Left hindlimb (tissue), 1 donor: ENCODE measurements around the gene SENP6.

ENCODE experiments used
- DNase-seq: peaks from one replicate; pipeline ENCODE4 v3.0.0-alpha.2; 2018

The SENP6 gene

GRCh38 chr6:75751443-75751842, 149.8 kb downstream of the SENP6 start:
- DNase-seq: no peak

- no peak for DNase-seq
Observed at GRCh38 chr6:75752365-75752764, 150.7 kb downstream of the SENP6 start.

GRCh38 chr6:75755704-75756103, 154.0 kb downstream of the SENP6 start:
- DNase-seq: no peak

- DNase-seq: no peak
Observed at GRCh38 chr6:75757295-75757694, 155.6 kb downstream of the SENP6 start.

GRCh38 chr6:75758061-75758460, 156.4 kb downstream of the SENP6 start:
- no peak for DNase-seq

- no peak for DNase-seq
Observed at GRCh38 chr6:75759207-75759606, 157.5 kb downstream of the SENP6 start.

- no peak for DNase-seq
Observed at GRCh38 chr6:75760320-75760719, 158.6 kb downstream of the SENP6 start.

- no peak for DNase-seq
Observed at GRCh38 chr6:75761489-75761888, 159.8 kb downstream of the SENP6 start.

- DNase-seq: no peak
Observed at GRCh38 chr6:75762063-75762462, 160.4 kb downstream of the SENP6 start.

GRCh38 chr6:75766387-75766786, 164.7 kb downstream of the SENP6 start:
- no peak for DNase-seq
